ENCODE measurements around the gene FBXO24.
A peak's percentile ranks its signal among the peaks of the same experiment; 100 is the strongest.
"Not testable (repeated sequence)": the region's sequence is repeated elsewhere in the genome, so short reads cannot be mapped to it uniquely, and the experiment has no call there.

Gene FBXO24

GRCh38 chr7:100586266-100587025 lies at the start of gene FBXO24:
Gene FBXO24, plus strand, starts transcription at chr7:100586328. Its CDS starts 298 bp downstream, at chr7:100586626.
- peaks cover 38% of the 10 kb centered on the region for H3K4me1 Mint-ChIP-seq (ENCODE audit: low read depth)
- peak within 1 kb of the TSS; percentile 92 for H3K4me3 Mint-ChIP-seq
- H3K27ac Mint-ChIP-seq, result peak within 1 kb of the TSS; percentile 98

GRCh38 chr7:100536695-100537094 lies 49.4 kb upstream of the FBXO24 start:
- not testable (repeated sequence) for H3K27me3 Mint-ChIP-seq, H3K4me3 Mint-ChIP-seq, H3K9me3 Mint-ChIP-seq, H3K27ac Mint-ChIP-seq
- H3K4me1 Mint-ChIP-seq (ENCODE audit: low read depth), result peaks cover 33% of the 10 kb centered on the region
- peaks cover 19% of the 10 kb centered on the region for H3K36me3 Mint-ChIP-seq (ENCODE audit: low read depth)

More at GRCh38 chr7:100586266-100587025, at the start of gene FBXO24:
- peaks cover 4% of the 10 kb centered on the region for H3K27me3 Mint-ChIP-seq
- no peaks in the 10 kb centered on the region for H3K36me3 Mint-ChIP-seq (ENCODE audit: low read depth)
- no peaks in the 10 kb centered on the region for H3K9me3 Mint-ChIP-seq

GRCh38 chr7:100538348-100538653 lies 47.8 kb upstream of the FBXO24 start:
- peak overlapping the region; percentile 99 for H3K27ac Mint-ChIP-seq
- H3K4me3 Mint-ChIP-seq, result peak overlapping the region; percentile 90
- no peaks in the 10 kb centered on the region for H3K9me3 Mint-ChIP-seq
- no peaks in the 10 kb centered on the region for H3K27me3 Mint-ChIP-seq
- peaks cover 31% of the 10 kb centered on the region for H3K36me3 Mint-ChIP-seq (ENCODE audit: low read depth)
- H3K4me1 Mint-ChIP-seq (ENCODE audit: low read depth), result peaks cover 49% of the 10 kb centered on the region

GRCh38 chr7:100538654-100539435 lies 47.3 kb upstream of the FBXO24 start, which contains the start of gene AGFG2:
Gene AGFG2, plus strand, starts transcription at chr7:100539203. Its CDS starts 144 bp downstream, at chr7:100539347.
- Mint-ChIP-seq H3K27me3 (no peaks in the 10 kb centered on the region), H3K36me3 (ENCODE audit: low read depth) (peaks cover 33% of the 10 kb centered on the region), H3K4me1 (ENCODE audit: low read depth) (peaks cover 55% of the 10 kb centered on the region), H3K27ac (peak within 1 kb of the TSS; percentile 99), H3K4me3 (peak within 1 kb of the TSS; percentile 90), H3K9me3 (no peaks in the 10 kb centered on the region)

GRCh38 chr7:100539436-100540006 lies 46.6 kb upstream of the FBXO24 start:
- Mint-ChIP-seq H3K4me1 (ENCODE audit: low read depth) (peaks cover 61% of the 10 kb centered on the region), H3K36me3 (ENCODE audit: low read depth) (peaks cover 39% of the 10 kb centered on the region), H3K9me3 (no peaks in the 10 kb centered on the region), H3K27ac (peak overlapping the region; percentile 94), H3K27me3 (no peaks in the 10 kb centered on the region), H3K4me3 (peak overlapping the region; percentile 90)

GRCh38 chr7:100540073-100540723 lies 45.9 kb upstream of the FBXO24 start:
- H3K9me3 Mint-ChIP-seq, result no peaks in the 10 kb centered on the region
- peak overlapping the region; percentile 90 for H3K4me3 Mint-ChIP-seq
- H3K36me3 Mint-ChIP-seq (ENCODE audit: low read depth), result peaks cover 41% of the 10 kb centered on the region
- H3K27ac Mint-ChIP-seq, result peak overlapping the region; percentile 94
- H3K27me3 Mint-ChIP-seq, result no peaks in the 10 kb centered on the region
- H3K4me1 Mint-ChIP-seq (ENCODE audit: low read depth), result peaks cover 68% of the 10 kb centered on the region

GRCh38 chr7:100541309-100541708 lies 44.8 kb upstream of the FBXO24 start:
- not testable (repeated sequence) for H3K27me3 Mint-ChIP-seq, H3K9me3 Mint-ChIP-seq
- H3K4me3 Mint-ChIP-seq, result peak overlapping the region; percentile 90
- H3K36me3 Mint-ChIP-seq (ENCODE audit: low read depth), result peaks cover 41% of the 10 kb centered on the region
- H3K27ac Mint-ChIP-seq, result peak overlapping the region; percentile 74
- H3K4me1 Mint-ChIP-seq (ENCODE audit: low read depth), result peaks cover 79% of the 10 kb centered on the region

GRCh38 chr7:100543586-100543985 lies 42.5 kb upstream of the FBXO24 start:
- peak overlapping the region; percentile 90 for H3K4me3 Mint-ChIP-seq
- no peaks in the 10 kb centered on the region for H3K27me3 Mint-ChIP-seq
- peaks cover 97% of the 10 kb centered on the region for H3K4me1 Mint-ChIP-seq (ENCODE audit: low read depth)
- H3K9me3 Mint-ChIP-seq, result no peaks in the 10 kb centered on the region
- peak overlapping the region; percentile 99 for H3K27ac Mint-ChIP-seq
- H3K36me3 Mint-ChIP-seq (ENCODE audit: low read depth), result peaks cover 52% of the 10 kb centered on the region

- H3K4me3 Mint-ChIP-seq, result peak overlapping the region; percentile 90
- H3K27me3 Mint-ChIP-seq, result no peaks in the 10 kb centered on the region
- H3K27ac Mint-ChIP-seq, result peak overlapping the region; percentile 99
- peaks cover 56% of the 10 kb centered on the region for H3K36me3 Mint-ChIP-seq (ENCODE audit: low read depth)
- no peaks in the 10 kb centered on the region for H3K9me3 Mint-ChIP-seq
- peaks cover 99% of the 10 kb centered on the region for H3K4me1 Mint-ChIP-seq (ENCODE audit: low read depth)
These were observed 41.7 kb upstream of the FBXO24 start for GRCh38 chr7:100544386-100544785.

- peak overlapping the region; percentile 90 for H3K4me3 Mint-ChIP-seq
- peaks cover 56% of the 10 kb centered on the region for H3K36me3 Mint-ChIP-seq (ENCODE audit: low read depth)
- H3K9me3 Mint-ChIP-seq, result no peaks in the 10 kb centered on the region
- H3K27ac Mint-ChIP-seq, result peak overlapping the region; percentile 99
- H3K4me1 Mint-ChIP-seq (ENCODE audit: low read depth), result peaks cover 100% of the 10 kb centered on the region
- no peaks in the 10 kb centered on the region for H3K27me3 Mint-ChIP-seq
These were observed 41.2 kb upstream of the FBXO24 start for GRCh38 chr7:100544967-100545359.

- peak overlapping the region; percentile 90 for H3K4me3 Mint-ChIP-seq
- peak overlapping the region; percentile 99 for H3K27ac Mint-ChIP-seq
- peaks cover 58% of the 10 kb centered on the region for H3K36me3 Mint-ChIP-seq (ENCODE audit: low read depth)
- H3K9me3 Mint-ChIP-seq, result no peaks in the 10 kb centered on the region
- H3K27me3 Mint-ChIP-seq, result no peaks in the 10 kb centered on the region
- H3K4me1 Mint-ChIP-seq (ENCODE audit: low read depth), result peaks cover 100% of the 10 kb centered on the region
These were observed 40.6 kb upstream of the FBXO24 start for GRCh38 chr7:100545360-100546128.

GRCh38 chr7:100546129-100546925 lies 39.8 kb upstream of the FBXO24 start:
- H3K4me1 Mint-ChIP-seq (ENCODE audit: low read depth), result peaks cover 95% of the 10 kb centered on the region
- no peaks in the 10 kb centered on the region for H3K9me3 Mint-ChIP-seq
- H3K36me3 Mint-ChIP-seq (ENCODE audit: low read depth), result peaks cover 53% of the 10 kb centered on the region
- H3K27ac Mint-ChIP-seq, result peak overlapping the region; percentile 99
- no peaks in the 10 kb centered on the region for H3K27me3 Mint-ChIP-seq
- H3K4me3 Mint-ChIP-seq, result peak overlapping the region; percentile 90

GRCh38 chr7:100546926-100547800 lies 39.0 kb upstream of the FBXO24 start:
- H3K4me1 Mint-ChIP-seq (ENCODE audit: low read depth), result peaks cover 87% of the 10 kb centered on the region
- H3K36me3 Mint-ChIP-seq (ENCODE audit: low read depth), result peaks cover 46% of the 10 kb centered on the region
- H3K4me3 Mint-ChIP-seq, result peak overlapping the region; percentile 90
- no peaks in the 10 kb centered on the region for H3K9me3 Mint-ChIP-seq
- peak overlapping the region; percentile 99 for H3K27ac Mint-ChIP-seq
- H3K27me3 Mint-ChIP-seq, result no peaks in the 10 kb centered on the region

Measured in stimulated activated naive CD8-positive, alpha-beta T cell treated with anti-CD3 and anti-CD28 coated beads, Interleukin-15, Interleukin-2, amounts not matched to agents 100 ng/mL and 50 ng/mL, for 24 hours (primary cell).